Stimulated activated memory B cell treated with anti-CD40 and anti-IgM and Interleukin-4, amounts not matched to agents 10 μg/mL and 1 μg/mL and 100 μg/mL, for 72 hours (primary cell): Measurements from ENCODE around the gene C4orf46.
A peak's percentile ranks its signal among the peaks of the same experiment; 100 is the strongest.
"Not testable (repeated sequence)": the region's sequence is repeated elsewhere in the genome, so short reads cannot be mapped to it uniquely, and the experiment has no call there.

ENCODE experiments used
- ATAC-seq: fragments of 150-1000 bp; cut with Tn5 transposase; 2 replicates; pipeline ENCODE4 v1.10.0; 2021
- H3K27ac Mint-ChIP-seq: one replicate; pipeline ENCODE4 v1.8.0; 2022; ENCODE audit warnings: mild to moderate bottlenecking, mixed read lengths
- H3K27me3 Mint-ChIP-seq: one replicate; pipeline ENCODE4 v1.8.0; 2022; ENCODE audit warnings: mixed read lengths
- H3K36me3 Mint-ChIP-seq: one replicate; pipeline ENCODE4 v1.8.0; 2022; ENCODE audit warnings: mixed read lengths
- H3K4me1 Mint-ChIP-seq: one replicate; pipeline ENCODE4 v1.8.0; 2022; ENCODE audit warnings: mixed read lengths
- H3K4me3 Mint-ChIP-seq: one replicate; pipeline ENCODE4 v1.8.0; 2022; ENCODE audit warnings: mild to moderate bottlenecking, moderate library complexity, mixed read lengths
- H3K9me3 Mint-ChIP-seq: one replicate; pipeline ENCODE4 v1.8.0; 2022; ENCODE audit warnings: mixed read lengths

Gene C4orf46

GRCh38 chr4:158671665-158671914 lies at the start of gene C4orf46:
C4orf46 (minus strand) TSS chr4:158671887; CDS start chr4:158671801, 86 bp downstream.
- H3K9me3 Mint-ChIP-seq = no peaks in the 10 kb centered on the region
- no peak for ATAC-seq
- H3K27me3 Mint-ChIP-seq = no peaks in the 10 kb centered on the region

GRCh38 chr4:158715802-158716201 lies 44.1 kb upstream of the C4orf46 start:
- Mint-ChIP-seq H3K4me3 (no peak overlapping the region), H3K36me3 (peaks cover 81% of the 10 kb centered on the region), H3K27me3 (no peaks in the 10 kb centered on the region), H3K9me3 (no peaks in the 10 kb centered on the region), H3K27ac (no peak overlapping the region), H3K4me1 (no peaks in the 10 kb centered on the region)
- ATAC-seq = no peak

More at GRCh38 chr4:158671665-158671914, at the start of gene C4orf46:
- Mint-ChIP-seq H3K27ac (peak within 1 kb of the TSS; percentile 90), H3K4me3 (peak within 1 kb of the TSS; percentile 89), H3K36me3 (no peaks in the 10 kb centered on the region), H3K4me1 (peaks cover 16% of the 10 kb centered on the region)

- no peaks in the 10 kb centered on the region for H3K9me3 Mint-ChIP-seq
- H3K27me3 Mint-ChIP-seq = no peaks in the 10 kb centered on the region
- no peak for ATAC-seq
- H3K27ac Mint-ChIP-seq = no peak overlapping the region
- H3K4me1 Mint-ChIP-seq = no peaks in the 10 kb centered on the region
- H3K4me3 Mint-ChIP-seq = no peak overlapping the region
- peaks cover 88% of the 10 kb centered on the region for H3K36me3 Mint-ChIP-seq
These were observed 43.2 kb upstream of the C4orf46 start for GRCh38 chr4:158714937-158715336.

- H3K9me3 Mint-ChIP-seq, H3K4me3 Mint-ChIP-seq, H3K27ac Mint-ChIP-seq, ATAC-seq, H3K4me1 Mint-ChIP-seq, H3K27me3 Mint-ChIP-seq: not testable (repeated sequence)
- H3K36me3 Mint-ChIP-seq = peaks cover 82% of the 10 kb centered on the region
These were observed 40.9 kb upstream of the C4orf46 start for GRCh38 chr4:158712622-158713021.

- peaks cover 83% of the 10 kb centered on the region for H3K36me3 Mint-ChIP-seq
- no peaks in the 10 kb centered on the region for H3K9me3 Mint-ChIP-seq
- H3K4me3 Mint-ChIP-seq = no peak overlapping the region
- H3K4me1 Mint-ChIP-seq = no peaks in the 10 kb centered on the region
- ATAC-seq = no peak
- no peaks in the 10 kb centered on the region for H3K27me3 Mint-ChIP-seq
- no peak overlapping the region for H3K27ac Mint-ChIP-seq
These were observed 39.1 kb upstream of the C4orf46 start for GRCh38 chr4:158710814-158711213.

GRCh38 chr4:158704274-158704673 lies 32.6 kb upstream of the C4orf46 start:
- no peaks in the 10 kb centered on the region for H3K4me1 Mint-ChIP-seq
- H3K27ac Mint-ChIP-seq = no peak overlapping the region
- peaks cover 46% of the 10 kb centered on the region for H3K36me3 Mint-ChIP-seq

GRCh38 chr4:158688813-158689212 lies 17.1 kb upstream of the C4orf46 start:
- no peaks in the 10 kb centered on the region for H3K4me1 Mint-ChIP-seq
- no peak overlapping the region for H3K4me3 Mint-ChIP-seq
- no peaks in the 10 kb centered on the region for H3K27me3 Mint-ChIP-seq
- ATAC-seq = no peak
- no peaks in the 10 kb centered on the region for H3K9me3 Mint-ChIP-seq
- peaks cover 32% of the 10 kb centered on the region for H3K36me3 Mint-ChIP-seq
- no peak overlapping the region for H3K27ac Mint-ChIP-seq

More at GRCh38 chr4:158704274-158704673, 32.6 kb upstream of the C4orf46 start:
- Mint-ChIP-seq H3K27me3 (no peaks in the 10 kb centered on the region), H3K4me3 (no peak overlapping the region), H3K9me3 (no peaks in the 10 kb centered on the region)
- ATAC-seq = no peak

GRCh38 chr4:158682066-158682465 lies 10.4 kb upstream of the C4orf46 start:
- no peak overlapping the region for H3K27ac Mint-ChIP-seq
- no peaks in the 10 kb centered on the region for H3K4me1 Mint-ChIP-seq
- no peaks in the 10 kb centered on the region for H3K27me3 Mint-ChIP-seq
- peaks cover 22% of the 10 kb centered on the region for H3K36me3 Mint-ChIP-seq
- H3K4me3 Mint-ChIP-seq = no peak overlapping the region
- ATAC-seq = no peak
- no peaks in the 10 kb centered on the region for H3K9me3 Mint-ChIP-seq

GRCh38 chr4:158681629-158682028 lies 9.9 kb upstream of the C4orf46 start:
- no peaks in the 10 kb centered on the region for H3K27me3 Mint-ChIP-seq
- H3K4me1 Mint-ChIP-seq = no peaks in the 10 kb centered on the region
- H3K4me3 Mint-ChIP-seq = no peak overlapping the region
- H3K36me3 Mint-ChIP-seq = peaks cover 18% of the 10 kb centered on the region
- ATAC-seq = no peak
- no peak overlapping the region for H3K27ac Mint-ChIP-seq
- no peaks in the 10 kb centered on the region for H3K9me3 Mint-ChIP-seq

GRCh38 chr4:158678767-158679166 lies 7.1 kb upstream of the C4orf46 start:
- Mint-ChIP-seq H3K27ac (no peak overlapping the region), H3K27me3 (no peaks in the 10 kb centered on the region), H3K4me1 (no peaks in the 10 kb centered on the region), H3K4me3 (no peak overlapping the region), H3K9me3 (no peaks in the 10 kb centered on the region), H3K36me3 (peaks cover 6% of the 10 kb centered on the region)
- no peak for ATAC-seq

- Mint-ChIP-seq H3K4me3 (no peak overlapping the region), H3K36me3 (peaks cover 6% of the 10 kb centered on the region), H3K27ac (no peak overlapping the region), H3K27me3 (no peaks in the 10 kb centered on the region), H3K9me3 (no peaks in the 10 kb centered on the region), H3K4me1 (peaks cover 7% of the 10 kb centered on the region)
- no peak for ATAC-seq
These were observed 4.4 kb upstream of the C4orf46 start for GRCh38 chr4:158676076-158676475.

- Mint-ChIP-seq H3K4me3 (no peak overlapping the region), H3K9me3 (no peaks in the 10 kb centered on the region), H3K4me1 (peaks cover 16% of the 10 kb centered on the region), H3K27me3 (no peaks in the 10 kb centered on the region), H3K36me3 (no peaks in the 10 kb centered on the region), H3K27ac (no peak overlapping the region)
- no peak for ATAC-seq
These were observed 1.9 kb upstream of the C4orf46 start for GRCh38 chr4:158673633-158674032.

GRCh38 chr4:158671915-158672806 lies 474 bp upstream of the C4orf46 start, which contains the start of gene ETFDH:
ETFDH (plus strand) TSS chr4:158672296; CDS start chr4:158672457, 161 bp downstream.
- Mint-ChIP-seq H3K27ac (peak within 1 kb of the TSS; percentile 90), H3K36me3 (no peaks in the 10 kb centered on the region), H3K27me3 (no peaks in the 10 kb centered on the region), H3K4me3 (peak within 1 kb of the TSS; percentile 89), H3K4me1 (peaks cover 16% of the 10 kb centered on the region), H3K9me3 (no peaks in the 10 kb centered on the region)
- ATAC-seq = peak; percentile 95

- Mint-ChIP-seq H3K9me3 (no peaks in the 10 kb centered on the region), H3K27ac (peak overlapping the region; percentile 90), H3K4me3 (peak overlapping the region; percentile 89), H3K4me1 (peaks cover 16% of the 10 kb centered on the region), H3K36me3 (no peaks in the 10 kb centered on the region), H3K27me3 (no peaks in the 10 kb centered on the region)
- ATAC-seq = peak; percentile 25
These were observed 567 bp downstream of the C4orf46 start for GRCh38 chr4:158670975-158671664.

GRCh38 chr4:158669310-158669709 lies 2.4 kb downstream of the C4orf46 start:
- Mint-ChIP-seq H3K4me1 (peaks cover 16% of the 10 kb centered on the region), H3K9me3 (no peaks in the 10 kb centered on the region), H3K27ac (no peak overlapping the region), H3K36me3 (no peaks in the 10 kb centered on the region), H3K4me3 (no peak overlapping the region), H3K27me3 (no peaks in the 10 kb centered on the region)
- ATAC-seq = no peak
